Middle frontal gyrus (tissue), 1 donor: ENCODE results near the gene MINDY3.

Experiments used
- DNase-seq: peaks from one replicate; pipeline ENCODE4 v3.0.0-alpha.2; 2015; ENCODE audit warnings: low spot score; ENCODE audit errors: extremely low spot score

The MINDY3 gene

DNA sequence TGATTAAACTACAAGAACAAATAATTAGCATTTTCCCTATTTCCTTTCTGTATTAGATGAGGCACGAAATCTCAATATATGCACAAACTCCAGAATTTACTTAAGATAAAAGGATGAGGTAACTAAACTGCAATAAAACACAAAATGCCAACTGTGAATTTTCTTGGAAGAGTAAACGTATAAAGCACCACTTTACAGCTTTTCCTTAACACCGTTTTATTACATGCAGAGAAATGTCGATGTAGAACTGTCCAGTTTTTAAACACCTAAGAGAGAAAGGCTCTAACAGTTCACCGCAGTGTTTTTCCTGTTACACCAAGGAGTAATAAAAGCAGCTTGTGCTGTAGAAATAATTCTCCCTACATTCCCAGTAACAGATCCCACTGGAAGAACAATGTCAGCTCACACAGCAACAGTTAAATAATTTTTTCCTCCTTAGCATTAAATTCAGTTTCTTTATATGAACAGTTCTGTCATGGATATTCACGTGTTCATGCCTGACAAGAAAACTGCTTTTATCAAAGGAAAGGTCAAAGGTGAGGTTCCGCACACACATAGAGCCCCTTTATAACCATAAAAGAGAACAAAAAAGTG, 52.0 kb downstream of the MINDY3 start:
- no peak for DNase-seq

GRCh38 chr10:15805395-15806058, 54.8 kb downstream of the MINDY3 start:
- DNase-seq, result no peak

DNA sequence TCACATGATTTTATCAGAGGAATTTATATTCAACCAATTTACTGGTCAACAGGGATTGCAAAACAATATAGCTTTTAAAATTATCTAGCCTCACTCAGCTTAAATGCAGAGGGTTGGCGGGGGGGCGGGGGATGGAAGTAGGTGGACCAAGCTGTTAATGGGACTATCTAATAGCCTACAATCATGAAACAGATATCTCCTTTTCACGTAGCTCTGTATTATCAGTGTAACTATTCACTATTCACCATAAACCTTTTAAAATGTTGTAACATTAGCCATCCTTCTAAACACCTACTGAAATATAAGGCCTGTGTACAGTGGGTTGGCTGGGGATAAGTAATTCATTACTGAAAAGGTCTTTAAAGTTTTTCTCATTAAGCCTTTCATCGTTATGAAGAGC, 56.2 kb downstream of the MINDY3 start:
- DNase-seq, result no peak

- no peak for DNase-seq
Observed at GRCh38 chr10:15802375-15802949, 57.8 kb downstream of the MINDY3 start.

- DNase-seq, result no peak
Observed at GRCh38 chr10:15801641-15802040, 58.7 kb downstream of the MINDY3 start.

GRCh38 chr10:15801147-15801546, 59.2 kb downstream of the MINDY3 start:
- no peak for DNase-seq

- no peak for DNase-seq
Observed at GRCh38 chr10:15797346-15797745, 63.0 kb downstream of the MINDY3 start.

GRCh38 chr10:15796762-15797161, 63.5 kb downstream of the MINDY3 start:
- DNase-seq, result no peak

GRCh38 chr10:15796098-15796759, 64.1 kb downstream of the MINDY3 start:
- DNase-seq, result no peak

DNA sequence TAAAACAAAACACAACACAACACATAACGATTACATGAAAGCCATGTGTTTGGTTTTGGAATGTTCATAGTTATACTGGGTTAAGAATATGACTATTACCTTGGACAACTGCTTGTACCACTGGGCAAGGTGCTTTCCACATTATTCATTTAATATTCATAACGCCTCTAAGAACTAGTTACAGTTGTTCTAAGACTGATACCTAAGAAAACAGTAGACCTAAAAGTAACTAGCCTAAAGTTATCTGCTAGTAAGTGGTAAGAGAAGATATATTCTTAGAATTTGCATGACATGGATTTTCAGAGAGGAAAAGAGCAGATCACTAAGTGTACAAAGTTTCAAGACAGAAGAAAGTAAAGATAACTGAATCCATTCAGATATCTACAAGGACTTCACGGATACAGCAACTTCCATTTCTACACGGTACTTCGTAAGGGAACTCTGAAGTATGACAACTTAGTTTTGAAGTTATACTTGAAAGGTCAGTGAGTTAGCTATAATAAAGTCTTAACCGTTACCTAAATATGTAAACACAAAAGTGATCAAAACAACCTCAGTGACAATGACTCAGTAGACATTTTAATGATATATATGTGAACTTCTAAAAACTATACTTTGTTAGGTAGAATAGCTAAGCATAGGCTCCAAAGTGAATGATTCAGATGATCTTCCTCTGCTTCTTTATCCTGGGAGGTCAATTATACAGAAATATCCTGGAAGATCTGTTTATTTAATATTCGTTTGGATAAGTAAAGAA, 65.1 kb downstream of the MINDY3 start:
- DNase-seq, result no peak

GRCh38 chr10:15794569-15794968, 65.7 kb downstream of the MINDY3 start:
- no peak for DNase-seq

DNA sequence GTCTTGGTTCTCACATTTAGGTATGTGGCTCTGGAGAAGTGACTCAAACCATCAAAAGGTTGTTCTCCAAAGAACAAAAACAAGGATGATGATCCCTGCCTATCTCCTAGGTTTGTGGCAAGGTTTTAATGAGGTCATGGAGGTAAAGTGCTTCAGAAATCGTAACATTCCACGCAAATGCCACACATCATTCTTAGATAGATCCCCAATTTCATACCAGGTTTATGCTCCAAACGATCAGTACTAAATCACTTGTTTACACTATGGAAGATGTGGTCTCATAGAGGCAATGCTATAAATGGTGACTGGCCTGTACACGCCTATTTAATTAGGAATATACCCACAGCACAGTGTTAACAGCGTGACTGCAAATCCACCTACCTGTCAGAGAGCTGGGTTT, 66.6 kb downstream of the MINDY3 start:
- DNase-seq, result no peak

GRCh38 chr10:15792777-15793176, 67.5 kb downstream of the MINDY3 start:
- no peak for DNase-seq

DNA sequence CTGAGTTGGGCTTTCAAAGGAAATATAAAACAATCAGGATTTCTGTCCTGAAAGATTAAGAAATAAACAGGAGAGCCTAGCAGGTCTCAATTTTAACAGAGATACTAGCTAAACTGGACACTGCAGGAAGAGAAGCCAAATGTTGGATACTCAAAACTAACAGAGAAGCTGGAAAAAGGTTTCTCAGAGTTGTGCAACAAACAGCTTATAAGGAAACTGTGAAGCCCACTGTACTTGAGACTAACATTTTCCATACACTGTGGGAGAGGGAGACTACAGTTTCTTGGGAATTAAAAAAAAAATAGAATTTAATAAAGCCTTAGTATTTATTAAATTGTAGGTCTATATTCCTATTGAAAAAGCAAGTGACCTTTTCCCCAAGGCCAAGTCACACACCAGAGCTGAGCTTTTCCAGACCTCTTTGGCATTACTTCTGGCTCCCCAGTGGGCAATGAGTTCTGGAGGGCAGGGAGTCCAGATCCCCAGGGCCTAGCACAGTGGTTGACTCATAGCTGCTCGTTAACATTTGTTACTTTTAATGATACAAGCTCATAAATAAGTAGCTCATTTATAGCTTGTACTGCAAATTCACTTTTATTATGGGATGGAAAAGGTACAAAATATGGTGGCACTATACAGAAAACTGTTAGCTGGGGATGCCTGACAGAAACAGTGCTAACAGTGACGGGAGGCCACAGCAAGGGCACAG, 68.3 kb downstream of the MINDY3 start:
- DNase-seq, result no peak

DNA sequence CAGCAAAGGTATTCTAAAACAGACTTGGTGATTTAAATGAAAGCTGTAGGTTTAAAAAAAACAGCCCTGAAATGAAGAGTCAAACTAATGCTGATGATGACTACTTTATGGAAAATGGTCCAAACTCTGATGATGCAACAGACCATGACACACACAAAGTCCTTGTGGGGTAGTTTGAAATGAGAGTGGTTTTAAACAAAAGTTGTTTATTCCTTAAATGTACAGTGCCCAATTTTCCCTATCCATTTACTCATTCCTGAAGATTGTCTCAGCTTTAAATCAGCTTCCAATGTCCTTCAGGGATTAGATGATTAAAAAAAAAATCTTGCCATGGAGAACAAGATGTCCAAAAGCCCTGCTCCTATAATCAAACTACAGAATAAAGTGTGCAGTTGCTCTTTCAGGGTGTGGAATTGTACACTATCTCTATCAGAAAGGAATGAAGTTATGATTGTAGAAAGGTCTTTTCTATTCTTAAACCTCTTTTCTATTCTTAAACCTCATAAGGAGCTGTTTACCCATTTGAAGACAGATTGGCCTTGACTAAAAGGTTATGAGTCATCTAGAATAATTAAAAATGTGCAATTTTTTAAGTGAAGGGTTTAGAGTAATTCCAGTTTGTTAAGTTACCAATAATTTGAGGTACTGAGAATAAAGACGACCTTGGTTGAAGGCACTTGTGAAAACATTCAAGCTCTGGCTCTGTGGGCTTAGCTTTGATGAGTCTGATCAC, 70.3 kb downstream of the MINDY3 start:
- no peak for DNase-seq

GRCh38 chr10:15787426-15787825, 72.9 kb downstream of the MINDY3 start:
- DNase-seq, result no peak

DNA sequence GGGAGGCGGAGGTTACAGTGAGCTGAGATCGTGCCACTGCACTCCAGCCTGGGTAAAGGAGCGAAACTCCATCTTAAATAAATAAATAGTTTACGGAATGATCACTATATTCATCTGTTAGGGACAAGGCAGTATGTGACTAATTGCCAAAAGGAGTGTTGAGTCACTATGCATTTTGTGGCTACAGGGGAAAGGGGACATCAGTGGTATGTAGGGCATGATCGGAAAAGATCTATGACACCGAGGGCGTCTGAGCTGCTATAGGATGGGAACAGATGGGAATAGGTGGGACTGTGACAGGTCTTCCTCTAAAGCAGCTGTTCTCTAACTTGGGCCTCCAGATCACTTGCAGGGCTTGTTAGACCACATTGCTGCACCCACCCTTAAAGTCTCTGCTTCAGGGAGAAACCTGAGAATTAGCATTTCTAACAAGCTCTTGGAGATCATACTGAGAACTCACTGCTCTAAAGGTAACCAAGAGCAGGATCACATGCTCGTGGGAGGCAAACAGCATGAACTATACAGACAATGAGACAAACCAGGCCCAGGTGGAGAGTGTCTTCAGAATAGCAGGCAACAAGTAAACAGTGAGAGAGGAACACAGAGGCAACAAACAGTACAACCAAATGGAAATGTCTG, 75.5 kb downstream of the MINDY3 start:
- DNase-seq, result no peak

DNA sequence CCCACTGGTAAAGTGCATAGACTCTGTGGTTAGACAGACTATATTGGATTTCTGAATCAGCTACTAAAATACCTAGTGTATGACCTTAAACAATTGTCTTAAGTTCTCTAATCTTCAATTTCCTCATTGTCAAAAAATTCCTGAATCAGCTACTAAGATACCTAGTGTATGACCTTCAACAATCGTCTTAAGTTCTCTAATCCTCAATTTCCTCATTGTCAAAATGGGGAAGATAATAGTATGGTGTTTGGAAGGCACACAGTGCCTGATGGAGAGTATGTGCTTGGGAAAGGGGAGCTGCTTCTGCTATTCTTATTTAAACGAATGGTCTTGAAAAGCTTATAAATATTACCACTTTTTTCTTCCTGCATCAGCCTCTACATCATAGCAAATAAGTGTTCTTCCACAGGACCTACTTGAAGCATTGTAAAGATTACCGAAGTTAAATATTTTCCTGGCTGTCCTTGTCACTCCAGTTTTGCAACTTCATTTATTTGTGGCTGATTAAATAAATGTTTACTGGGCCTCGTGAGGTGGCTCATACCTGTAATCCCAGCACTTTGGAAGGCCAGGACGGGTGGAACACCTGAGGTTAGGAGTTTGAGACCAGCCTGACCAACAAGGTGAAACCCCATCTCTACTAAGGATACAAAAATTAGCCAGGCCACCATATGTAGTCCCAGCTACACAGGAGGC, 76.2 kb downstream of the MINDY3 start:
- no peak for DNase-seq

- DNase-seq, result no peak
Observed at GRCh38 chr10:15782851-15783250, 77.5 kb downstream of the MINDY3 start.
